IMR-90 (cell line): ENCODE results near the gene ITGA1. TPM values are rescaled to one million over a fixed set of nuclear protein-coding genes. Genes with fewer than 3 reads are reported as not detected.

ENCODE experiments used
- ATAC-seq: fragments of 200-7000 bp; cut with Tn5 transposase; 2 replicates; pipeline ENCODE4 v1.9.1; 2020; ENCODE audit warnings: low read depth, mild to moderate bottlenecking, moderate library complexity
- BruUV-seq: library from RNA; stranded (reverse); fragments of 400-500 nt; replicated peaks from 2 replicates; lab custom pipeline; 2021; lab: Mats Ljungman, UMichigan
- CTCF ChIA-PET: fragments of 300-600 bp; formaldehyde crosslinking; extraction: SDS; loops from one replicate; lab custom pipeline; 2021; ENCODE audit warnings: antibody characterized with exemption; lab: Yijun Ruan, JAX
- POLR2A ChIA-PET: fragments of 300-600 bp; sonication (Branson Sonifier 250); formaldehyde crosslinking; loops from one replicate; lab custom pipeline; 2022; ENCODE audit warnings: antibody characterized with exemption; ENCODE audit not compliant: unreplicated experiment; lab: Charles Lee
- DNase-seq: peaks from one replicate; pipeline ENCODE4 v3.0.0; 2013
- H2AFZ ChIP-seq: replicated peaks from 2 replicates; pipeline ENCODE3; 2013; ENCODE audit warnings: low read length, mild to moderate bottlenecking; ENCODE audit not compliant: poor library complexity
- H2AK5ac ChIP-seq: 2 replicates; pipeline ENCODE4 v1.6.1; 2013; ENCODE audit warnings: low read depth, low read length, inconsistent platforms
- H2AK9ac ChIP-seq: replicated peaks from 2 replicates; pipeline ENCODE3; 2013; ENCODE audit warnings: mild to moderate bottlenecking, low read depth, low read length, moderate library complexity; ENCODE audit not compliant: poor library complexity
- H2BK120ac ChIP-seq: 2 replicates; pipeline ENCODE4 v1.6.1; 2013; ENCODE audit warnings: low read depth, low read length, inconsistent platforms
- H2BK15ac ChIP-seq: 3 replicates; pipeline ENCODE4 v1.6.1; 2013; ENCODE audit warnings: low read depth, low read length, inconsistent platforms
- H2BK20ac ChIP-seq: 2 replicates; pipeline ENCODE4 v1.6.1; 2013; ENCODE audit warnings: low read depth, mild to moderate bottlenecking, inconsistent platforms, low read length, moderate library complexity
- H2BK5ac ChIP-seq: 2 replicates; pipeline ENCODE4 v1.6.1; 2013; ENCODE audit warnings: mild to moderate bottlenecking, low read depth, low read length, inconsistent platforms; ENCODE audit not compliant: poor library complexity, severe bottlenecking
- H3K14ac ChIP-seq: replicated peaks from 2 replicates; pipeline ENCODE4 v1.6.1; 2013; ENCODE audit warnings: low read depth, low read length, inconsistent platforms
- H3K18ac ChIP-seq: 2 replicates; pipeline ENCODE4 v1.6.1; 2013; ENCODE audit warnings: low read depth, low read length, control low read depth
- H3K23ac ChIP-seq: 2 replicates; pipeline ENCODE4 v1.6.1; 2013; ENCODE audit warnings: low read depth, low read length, inconsistent platforms
- H3K27ac ChIP-seq: 2 replicates; pipeline ENCODE4 v1.5.1; 2013; ENCODE audit warnings: mild to moderate bottlenecking, control low read depth, low read length; ENCODE audit not compliant: insufficient read depth
- H3K27me3 ChIP-seq: 2 replicates; pipeline ENCODE4 v1.6.1; 2013; ENCODE audit warnings: low read length; ENCODE audit not compliant: control insufficient read depth, insufficient read depth
- H3K36me3 ChIP-seq: 2 replicates; pipeline ENCODE4 v1.6.1; 2013; ENCODE audit warnings: low read length, mixed read lengths; ENCODE audit not compliant: control insufficient read depth, insufficient read depth
- H3K4ac ChIP-seq: 2 replicates; pipeline ENCODE4 v1.6.1; 2013; ENCODE audit warnings: low read depth, low read length, inconsistent platforms
- H3K4me1 ChIP-seq: 2 replicates; pipeline ENCODE4 v1.6.1; 2013; ENCODE audit warnings: low read length, mixed read lengths; ENCODE audit not compliant: control insufficient read depth, insufficient read depth
- H3K4me2 ChIP-seq: 2 replicates; pipeline ENCODE4 v1.6.1; 2013; ENCODE audit warnings: low read depth, mild to moderate bottlenecking, control low read depth, low read length, moderate library complexity
- H3K4me3 ChIP-seq: 2 replicates; pipeline ENCODE4 v1.5.1; 2013; ENCODE audit warnings: low read depth, mild to moderate bottlenecking, control low read depth, low read length, moderate library complexity; ENCODE audit not compliant: insufficient read depth
- H3K56ac ChIP-seq: 2 replicates; pipeline ENCODE4 v1.6.1; 2013; ENCODE audit warnings: low read length, inconsistent platforms; ENCODE audit not compliant: insufficient read depth; ENCODE audit errors: extremely low read depth
- H3K79me1 ChIP-seq, 2 experiments: 2 replicates each; pipeline ENCODE4 v1.6.1; 2013; ENCODE audit warnings: low read length in 2 of 2, inconsistent platforms in 1 of 2, low read depth in 1 of 2
- H3K9ac ChIP-seq: 2 replicates; pipeline ENCODE4 v1.6.1; 2013; ENCODE audit warnings: low read depth, low read length, control low read depth
- H3K9me1 ChIP-seq: 2 replicates; pipeline ENCODE4 v1.6.1; 2013; ENCODE audit warnings: low read length, inconsistent platforms; ENCODE audit not compliant: insufficient read depth
- H3K9me3 ChIP-seq: 2 replicates; pipeline ENCODE4 v1.6.1; 2013; ENCODE audit warnings: low read length; ENCODE audit not compliant: control insufficient read depth, insufficient read depth
- H4K20me1 ChIP-seq: 2 replicates; pipeline ENCODE4 v1.6.1; 2013; ENCODE audit warnings: low read length, inconsistent platforms; ENCODE audit not compliant: insufficient read depth
- H4K5ac ChIP-seq: 2 replicates; pipeline ENCODE4 v1.6.1; 2013; ENCODE audit warnings: mild to moderate bottlenecking, low read depth, low read length, control low read depth
- H4K8ac ChIP-seq, 2 experiments: 2 replicates each; pipeline ENCODE4 v1.6.1; 2013; ENCODE audit warnings: low read depth in 2 of 2, low read length in 2 of 2, control low read depth in 1 of 2, inconsistent platforms in 1 of 2
- H4K91ac ChIP-seq: 2 replicates; pipeline ENCODE4 v1.6.1; 2013; ENCODE audit warnings: low read depth, low read length, inconsistent platforms; ENCODE audit not compliant: insufficient read depth
- BHLHE40 ChIP-seq: fragments of 150-350 bp; IDR thresholded peaks from 2 replicates; pipeline ENCODE4 v1.6.1; 2016; ENCODE audit warnings: mild to moderate bottlenecking, low read depth, low read length
- CEBPB ChIP-seq: IDR thresholded peaks from 2 replicates; pipeline ENCODE4 v1.6.1; 2012; ENCODE audit warnings: low read depth, low read length, improper control_type of control experiment
- CTCF ChIP-seq: conservative IDR thresholded peaks from 2 replicates; pipeline ENCODE4 v1.5.1; 2012; ENCODE audit warnings: mild to moderate bottlenecking, low read depth, low read length, improper control_type of control experiment
- FOS ChIP-seq: fragments of 150-350 bp; IDR thresholded peaks from 2 replicates; pipeline ENCODE4 v1.6.1; 2016; ENCODE audit warnings: low read depth, low read length
- MAFK ChIP-seq: IDR thresholded peaks from 2 replicates; pipeline ENCODE4 v1.6.1; 2012; ENCODE audit warnings: low read depth, low read length, improper control_type of control experiment
- MXI1 ChIP-seq: IDR thresholded peaks from 2 replicates; pipeline ENCODE4 v1.6.1; 2012; ENCODE audit warnings: low read depth, mild to moderate bottlenecking, low read length, moderate library complexity, borderline replicate concordance
- RCOR1 ChIP-seq: IDR thresholded peaks from 2 replicates; pipeline ENCODE4 v1.6.1; 2012; ENCODE audit warnings: mild to moderate bottlenecking, low read length, improper control_type of control experiment; ENCODE audit not compliant: insufficient replicate concordance
- RFX5 ChIP-seq: IDR thresholded peaks from 2 replicates; pipeline ENCODE4 v1.8.0; 2012; ENCODE audit warnings: low read depth, mild to moderate bottlenecking, low read length, moderate library complexity
- SMC3 ChIP-seq: fragments of 150-350 bp; IDR thresholded peaks from 2 replicates; pipeline ENCODE4 v1.6.1; 2016; ENCODE audit warnings: low read depth, mild to moderate bottlenecking, antibody characterized with exemption, low read length, moderate library complexity
- WGBS, 2 experiments: methylation state at CpG; one replicate each; pipeline versions ENCODE4 v1.1.5 to v1.1.7; 2013; ENCODE audit warnings: missing lambda C conversion rate in 2 of 2; ENCODE audit not compliant: insufficient read length in 1 of 2; ENCODE audit errors: extremely low coverage in 2 of 2; 5-methylcytosine and 5-hydroxymethylcytosine counted together
- dilution Hi-C: fragments of 300-500 bp; cut with HindIII; formaldehyde crosslinking; loops from one replicate; pipeline ENCODE4 v1.14.3; 2018; ENCODE audit warnings: low sequenced_read_pairs; ENCODE audit not compliant: unreplicated experiment
- in situ Hi-C: fragments of 300-500 bp; cut with MboI; formaldehyde crosslinking; loops from 3 replicates; pipeline ENCODE4 v1.14.3; 2019; ENCODE audit warnings: low sequenced_read_pairs, inconsistent platforms, mixed read lengths
- intact Hi-C: fragments of 100-400 bp; cut with micrococcal nuclease; formaldehyde crosslinking; loops from 2 replicates; pipeline ENCODE4 v1.10.0; 2022
- polyA plus RNA-seq, 3 experiments: library from polyadenylated mRNA; depleted of rRNA; stranded (reverse); fragments of >200 nt; gene quantifications; 2 replicates each; pipeline ENCODE4 v1.2.3, GENCODE V29; 2012; ENCODE audit warnings: low replicate concordance in 1 of 3
- total RNA-seq: library from RNA; depleted of rRNA; stranded (reverse); fragments of >200 nt; gene quantifications from 2 replicates; pipeline ENCODE4 v1.2.3, GENCODE V29; 2012
- TF ChIP-seq, protein P1 (sequence below): fragments of 150-350 bp; IDR thresholded peaks from 2 replicates; pipeline ENCODE4 v1.6.1; 2016; ENCODE audit warnings: low read depth, mild to moderate bottlenecking, low read length, moderate library complexity, borderline replicate concordance

The ITGA1 gene
- total and polyA plus RNA-seq, 2 of the 4 experiments (the other 2 are of a cell fraction) = 22.3 to 95.2 TPM

GRCh38 chr5:52776116-52776515 is 11.6 kb upstream of the ITGA1 start:
- intact Hi-C loops (no loop called here), in situ Hi-C loops (no loop called here), dilution Hi-C loops (no loop called here)
- WGBS, 2 experiments = no CpG with 5 or more reads among the region's 2 CpGs
- Histone ChIP-seq H4K20me1 (no peaks in the 10 kb centered on the region), H2BK5ac (no peak overlapping the region), H3K36me3 (no peaks in the 10 kb centered on the region), H3K4me3 (no peak overlapping the region), H2AK5ac (no peak overlapping the region), H4K91ac (no peak overlapping the region), H3K4me2 (no peak overlapping the region), H3K56ac (no peak overlapping the region), H3K9ac (no peak overlapping the region), H2BK20ac (no peak overlapping the region), H3K4ac (no peak overlapping the region), H3K18ac (no peak overlapping the region), H4K8ac (no peak overlapping the region), H3K27me3 (no peaks in the 10 kb centered on the region), H3K27ac (no peak overlapping the region), H3K79me1 (no peaks in the 10 kb centered on the region), H3K9me1 (no peaks in the 10 kb centered on the region), H4K5ac (no peak overlapping the region), H2AK9ac (no peak overlapping the region), H2BK120ac (no peak overlapping the region), H3K23ac (no peak overlapping the region), H3K14ac (no peak overlapping the region), H2BK15ac (no peak overlapping the region), H3K4me1 (no peaks in the 10 kb centered on the region), H3K9me3 (no peaks in the 10 kb centered on the region), H2AFZ (no peak overlapping the region)
- no peak for DNase-seq
- no peak for ATAC-seq
- BruUV-seq = no TSS peak
- ChIA-PET POLR2A (interaction anchor here (0.6 kb wide), 1 partner anchor 19 kb away, joined by 6 read pairs; no protein-coding TSS in a partner anchor), CTCF (interaction anchor here (0.6 to 0.9 kb wide), 2 partner anchors 10 to 126 kb away, joined by 3 read pairs; no protein-coding TSS in a partner anchor)
- TF ChIP-seq RCOR1 (no peak), MAFK (no peak), SMC3 (no peak), CTCF (no peak), MXI1 (no peak), RFX5 (no peak), CEBPB (no peak), FOS (no peak), BHLHE40 (no peak)
- TF ChIP-seq, protein P1, sequence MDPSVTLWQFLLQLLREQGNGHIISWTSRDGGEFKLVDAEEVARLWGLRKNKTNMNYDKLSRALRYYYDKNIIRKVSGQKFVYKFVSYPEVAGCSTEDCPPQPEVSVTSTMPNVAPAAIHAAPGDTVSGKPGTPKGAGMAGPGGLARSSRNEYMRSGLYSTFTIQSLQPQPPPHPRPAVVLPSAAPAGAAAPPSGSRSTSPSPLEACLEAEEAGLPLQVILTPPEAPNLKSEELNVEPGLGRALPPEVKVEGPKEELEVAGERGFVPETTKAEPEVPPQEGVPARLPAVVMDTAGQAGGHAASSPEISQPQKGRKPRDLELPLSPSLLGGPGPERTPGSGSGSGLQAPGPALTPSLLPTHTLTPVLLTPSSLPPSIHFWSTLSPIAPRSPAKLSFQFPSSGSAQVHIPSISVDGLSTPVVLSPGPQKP = no peak
